Measurements from ENCODE around the gene NTRK3.

The NTRK3 gene

DNA sequence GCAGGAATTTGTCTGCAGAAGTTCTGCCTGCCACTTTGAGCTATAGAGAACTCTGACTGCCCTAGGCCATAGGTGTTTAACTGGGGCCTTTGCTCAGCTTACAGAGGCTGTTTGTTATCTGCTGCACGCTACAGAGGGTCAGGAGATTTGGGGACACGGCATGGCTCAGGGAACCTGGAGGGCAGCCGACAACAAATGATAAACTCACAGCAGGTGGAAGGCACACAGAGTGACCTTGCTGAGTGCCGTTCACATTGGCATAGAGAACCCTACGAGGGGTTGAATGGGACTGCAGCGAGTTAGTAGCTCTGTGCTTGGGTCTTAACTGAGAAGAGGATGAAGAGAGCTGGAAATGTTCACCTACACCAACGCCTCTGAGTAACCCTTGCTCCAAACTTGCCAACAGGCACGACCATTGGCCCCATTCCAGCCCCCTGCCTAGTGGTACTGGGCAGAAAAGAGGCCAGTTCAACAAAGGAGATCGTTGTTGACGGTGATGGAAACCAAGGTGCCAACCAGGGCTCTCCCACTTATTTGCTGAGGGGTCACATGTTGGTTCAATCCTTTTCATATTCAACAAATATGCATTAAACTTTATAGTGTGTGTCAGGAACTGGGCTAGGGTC lies 301.1 kb downstream of the NTRK3 start:
- no peak overlapping the region for H3K27ac ChIP-seq
- TF ChIP-seq CTCF (conservative IDR thresholded peaks at IDR 0.05) = no peak

DNA sequence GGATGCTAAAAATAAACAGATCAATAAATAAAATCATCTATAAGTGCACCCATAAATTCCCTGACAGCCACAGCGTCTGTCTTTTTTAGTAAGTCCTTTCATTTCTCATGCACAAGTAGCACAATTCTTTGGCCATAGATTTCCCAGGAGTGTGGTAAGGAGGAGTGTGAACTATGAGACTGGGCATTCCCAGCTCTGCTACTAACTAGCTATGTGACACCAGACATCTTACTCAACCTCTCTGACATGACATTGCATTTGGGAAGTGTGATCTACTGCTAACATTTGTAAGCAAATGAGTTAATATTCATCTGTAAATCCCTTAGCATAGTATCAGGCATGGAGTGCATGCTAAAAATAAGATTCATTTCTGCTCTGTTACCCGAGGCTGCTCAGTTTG lies 301.7 kb downstream of the NTRK3 start:
- no peak for TF ChIP-seq CTCF (conservative IDR thresholded peaks at IDR 0.05)
- no peak overlapping the region for H3K27ac ChIP-seq

- TF ChIP-seq CTCF (conservative IDR thresholded peaks at IDR 0.05) = no peak
- no peak overlapping the region for H3K27ac ChIP-seq
These were observed 303.7 kb downstream of the NTRK3 start for GRCh38 chr15:87952736-87953287.

- TF ChIP-seq CTCF (conservative IDR thresholded peaks at IDR 0.05) = no peak
- no peak overlapping the region for H3K27ac ChIP-seq
These were observed 306.8 kb downstream of the NTRK3 start for GRCh38 chr15:87949575-87950223.

DNA sequence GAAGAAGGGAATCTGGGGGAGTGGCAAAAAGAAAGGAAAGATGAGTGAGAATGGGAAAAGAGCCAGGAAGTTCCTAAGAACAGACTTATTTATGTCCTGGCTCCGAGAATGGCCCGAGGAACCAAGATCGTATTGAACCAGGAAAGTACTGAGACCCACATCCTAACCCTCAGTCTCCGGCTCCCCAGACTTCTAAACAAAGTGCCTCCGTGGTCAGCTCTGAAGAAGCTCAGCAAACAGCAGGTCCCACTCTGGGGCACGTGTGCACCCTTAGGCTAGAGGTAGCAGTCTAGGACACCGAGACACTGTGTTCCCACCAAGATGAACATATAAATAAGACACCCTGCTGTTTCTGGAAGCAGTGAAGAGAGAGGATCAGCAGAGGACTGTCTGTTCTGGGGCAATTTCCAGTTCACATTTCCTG lies 307.4 kb downstream of the NTRK3 start:
- no peak overlapping the region for H3K27ac ChIP-seq
- TF ChIP-seq CTCF (conservative IDR thresholded peaks at IDR 0.05) = no peak

GRCh38 chr15:87947560-87947959 lies 309.0 kb downstream of the NTRK3 start:
- H3K27ac ChIP-seq = no peak overlapping the region
- TF ChIP-seq CTCF (conservative IDR thresholded peaks at IDR 0.05) = no peak

- no peak overlapping the region for H3K27ac ChIP-seq
- no peak for TF ChIP-seq CTCF (conservative IDR thresholded peaks at IDR 0.05)
These were observed 311.3 kb downstream of the NTRK3 start for GRCh38 chr15:87945246-87945645.

Data from VCaP (cell line).